Activated CD8-positive, alpha-beta memory T cell treated with anti-CD3 and anti-CD28 coated beads, Interleukin-2, amount 10 ng/mL, durations not matched to agents 7 days and 5 days (primary cell): ENCODE data around the gene PTPRO. TPM values are rescaled to one million over a fixed set of nuclear protein-coding genes. Genes with fewer than 3 reads are reported as not detected.

Experiments
- ATAC-seq: fragments of 150-1000 bp; cut with Tn5 transposase; one replicate; pipeline ENCODE4 v1.10.0; 2021; ENCODE audit warnings: moderate library complexity
- CTCF ChIA-PET: fragments of 350-600 bp; sonication (Branson Sonifier 250); formaldehyde crosslinking; loops from one replicate; lab custom pipeline; 2021; ENCODE audit warnings: antibody characterized with exemption; lab: Charles Lee
- DNase-seq: peaks from one replicate; pipeline ENCODE4 v3.0.0-alpha.2; 2020
- H3K27ac Mint-ChIP-seq: one replicate; pipeline ENCODE4 v1.8.0; 2021; ENCODE audit warnings: mild to moderate bottlenecking, mixed read lengths
- H3K27me3 Mint-ChIP-seq: one replicate; pipeline ENCODE4 v1.8.0; 2021; ENCODE audit warnings: mixed read lengths
- H3K36me3 Mint-ChIP-seq: one replicate; pipeline ENCODE4 v1.8.0; 2021; ENCODE audit warnings: mild to moderate bottlenecking, mixed read lengths
- H3K4me1 Mint-ChIP-seq: one replicate; pipeline ENCODE4 v1.8.0; 2021; ENCODE audit warnings: mixed read lengths
- H3K4me3 Mint-ChIP-seq: one replicate; pipeline ENCODE4 v1.8.0; 2021; ENCODE audit warnings: mild to moderate bottlenecking, moderate library complexity, mixed read lengths
- H3K9me3 Mint-ChIP-seq: one replicate; pipeline ENCODE4 v1.8.0; 2022; ENCODE audit warnings: low read depth, mixed read lengths
- total RNA-seq, 2 experiments: library from RNA; stranded (reverse); gene quantifications; one replicate each; pipeline ENCODE4 v1.2.3, GENCODE V29; 2021

PTPRO gene
- total RNA-seq, 2 experiments from 2014 or later = 0.15 to 0.26 TPM

- no peaks in the 10 kb centered on the region for H3K4me1 Mint-ChIP-seq
- H3K27ac Mint-ChIP-seq = no peak overlapping the region
- no peaks in the 10 kb centered on the region for H3K9me3 Mint-ChIP-seq
- peaks cover 14% of the 10 kb centered on the region for H3K27me3 Mint-ChIP-seq
- no peak for ATAC-seq
- H3K36me3 Mint-ChIP-seq = no peaks in the 10 kb centered on the region
- CTCF ChIA-PET = no interaction called here
- no peak for DNase-seq
- H3K4me3 Mint-ChIP-seq = no peak overlapping the region
Observed at GRCh38 chr12:15486859-15487258, 164.6 kb downstream of the PTPRO start.

- H3K36me3 Mint-ChIP-seq = no peaks in the 10 kb centered on the region
- H3K4me3 Mint-ChIP-seq = no peak overlapping the region
- H3K27ac Mint-ChIP-seq = no peak overlapping the region
- CTCF ChIA-PET = interaction anchor here (1.1 kb wide), 1 partner anchor 98 kb away, joined by 3 read pairs; no protein-coding TSS in a partner anchor
- DNase-seq (no peak), ATAC-seq (no peak)
- H3K4me1 Mint-ChIP-seq = no peaks in the 10 kb centered on the region
- no peaks in the 10 kb centered on the region for H3K9me3 Mint-ChIP-seq
- peaks cover 22% of the 10 kb centered on the region for H3K27me3 Mint-ChIP-seq
Observed at GRCh38 chr12:15488481-15488880, 166.2 kb downstream of the PTPRO start.

GRCh38 chr12:15494329-15495046, 172.2 kb downstream of the PTPRO start:
- CTCF ChIA-PET = no interaction called here
- H3K36me3 Mint-ChIP-seq = no peaks in the 10 kb centered on the region

GRCh38 chr12:15495746-15496145, 173.4 kb downstream of the PTPRO start:
- CTCF ChIA-PET = no interaction called here

More at GRCh38 chr12:15494329-15495046, 172.2 kb downstream of the PTPRO start:
- ATAC-seq (no peak), DNase-seq (no peak)
- H3K4me1 Mint-ChIP-seq = no peaks in the 10 kb centered on the region
- no peak overlapping the region for H3K27ac Mint-ChIP-seq
- no peak overlapping the region for H3K4me3 Mint-ChIP-seq
- peaks cover 32% of the 10 kb centered on the region for H3K27me3 Mint-ChIP-seq
- H3K9me3 Mint-ChIP-seq = no peaks in the 10 kb centered on the region

GRCh38 chr12:15496738-15497137, 174.4 kb downstream of the PTPRO start:
- CTCF ChIA-PET = no interaction called here
- H3K4me1 Mint-ChIP-seq = no peaks in the 10 kb centered on the region
- H3K27me3 Mint-ChIP-seq = peaks cover 31% of the 10 kb centered on the region
- no peak overlapping the region for H3K4me3 Mint-ChIP-seq
- no peak for ATAC-seq
- H3K36me3 Mint-ChIP-seq = no peaks in the 10 kb centered on the region
- H3K9me3 Mint-ChIP-seq = no peaks in the 10 kb centered on the region
- H3K27ac Mint-ChIP-seq = no peak overlapping the region
- no peak for DNase-seq

More at GRCh38 chr12:15495746-15496145, 173.4 kb downstream of the PTPRO start:
- Mint-ChIP-seq H3K27me3 (peaks cover 32% of the 10 kb centered on the region), H3K4me1 (no peaks in the 10 kb centered on the region), H3K4me3 (no peak overlapping the region), H3K27ac (no peak overlapping the region), H3K9me3 (no peaks in the 10 kb centered on the region), H3K36me3 (no peaks in the 10 kb centered on the region)
- ATAC-seq = no peak
- DNase-seq = no peak

GRCh38 chr12:15497671-15498292, 175.5 kb downstream of the PTPRO start:
- H3K27me3 Mint-ChIP-seq = peaks cover 34% of the 10 kb centered on the region
- CTCF ChIA-PET = no interaction called here
- no peaks in the 10 kb centered on the region for H3K9me3 Mint-ChIP-seq
- DNase-seq (no peak), ATAC-seq (no peak)
- no peak overlapping the region for H3K4me3 Mint-ChIP-seq
- H3K36me3 Mint-ChIP-seq = no peaks in the 10 kb centered on the region
- no peaks in the 10 kb centered on the region for H3K4me1 Mint-ChIP-seq
- H3K27ac Mint-ChIP-seq = no peak overlapping the region

- Mint-ChIP-seq H3K4me3 (no peak overlapping the region), H3K9me3 (no peaks in the 10 kb centered on the region), H3K27me3 (peaks cover 24% of the 10 kb centered on the region), H3K36me3 (no peaks in the 10 kb centered on the region), H3K4me1 (no peaks in the 10 kb centered on the region), H3K27ac (no peak overlapping the region)
- CTCF ChIA-PET = no interaction called here
- no peak for DNase-seq
- no peak for ATAC-seq
Observed at GRCh38 chr12:15502211-15502610, 179.9 kb downstream of the PTPRO start.

GRCh38 chr12:15505616-15506015, 183.3 kb downstream of the PTPRO start:
- Mint-ChIP-seq H3K27me3 (peaks cover 30% of the 10 kb centered on the region), H3K9me3 (no peaks in the 10 kb centered on the region), H3K4me3 (no peak overlapping the region), H3K4me1 (no peaks in the 10 kb centered on the region), H3K36me3 (no peaks in the 10 kb centered on the region), H3K27ac (no peak overlapping the region)
- CTCF ChIA-PET = interaction anchor here (0.7 kb wide), 1 partner anchor 18 kb away, joined by 3 read pairs; no protein-coding TSS in a partner anchor
- DNase-seq (no peak), ATAC-seq (no peak)

GRCh38 chr12:15515010-15515409, 192.7 kb downstream of the PTPRO start:
- no peaks in the 10 kb centered on the region for H3K36me3 Mint-ChIP-seq
- ATAC-seq = no peak
- H3K4me3 Mint-ChIP-seq = no peak overlapping the region
- DNase-seq = no peak
- H3K4me1 Mint-ChIP-seq = no peaks in the 10 kb centered on the region
- H3K27ac Mint-ChIP-seq = no peak overlapping the region
- H3K27me3 Mint-ChIP-seq = peaks cover 9% of the 10 kb centered on the region
- H3K9me3 Mint-ChIP-seq = no peaks in the 10 kb centered on the region
- CTCF ChIA-PET = no interaction called here

- Mint-ChIP-seq H3K27me3 (peaks cover 29% of the 10 kb centered on the region), H3K4me1 (no peaks in the 10 kb centered on the region), H3K4me3 (no peak overlapping the region), H3K9me3 (no peaks in the 10 kb centered on the region), H3K36me3 (no peaks in the 10 kb centered on the region), H3K27ac (no peak overlapping the region)
- DNase-seq = no peak
- CTCF ChIA-PET = interaction anchor here (1.1 kb wide), 1 partner anchor 299 kb away, joined by 3 read pairs; the partner anchor contains the start of gene RERG
- no peak for ATAC-seq
Observed at GRCh38 chr12:15520083-15520482, 197.8 kb downstream of the PTPRO start.

- ATAC-seq (no peak), DNase-seq (no peak)
- peaks cover 29% of the 10 kb centered on the region for H3K27me3 Mint-ChIP-seq
- CTCF ChIA-PET = no interaction called here
- no peak overlapping the region for H3K4me3 Mint-ChIP-seq
- H3K9me3 Mint-ChIP-seq = no peaks in the 10 kb centered on the region
- no peaks in the 10 kb centered on the region for H3K36me3 Mint-ChIP-seq
- no peaks in the 10 kb centered on the region for H3K4me1 Mint-ChIP-seq
- no peak overlapping the region for H3K27ac Mint-ChIP-seq
Observed at GRCh38 chr12:15520844-15521243, 198.5 kb downstream of the PTPRO start.

- no peaks in the 10 kb centered on the region for H3K4me1 Mint-ChIP-seq
- H3K4me3 Mint-ChIP-seq = no peak overlapping the region
- H3K27ac Mint-ChIP-seq = no peak overlapping the region
- no peaks in the 10 kb centered on the region for H3K36me3 Mint-ChIP-seq
- H3K9me3 Mint-ChIP-seq = no peaks in the 10 kb centered on the region
- peaks cover 38% of the 10 kb centered on the region for H3K27me3 Mint-ChIP-seq
- DNase-seq = no peak
- CTCF ChIA-PET = interaction anchor here (1.0 to 1.9 kb wide), 8 partner anchors 10 to 301 kb away, joined by 3 to 10 read pairs (median 4); partner anchors contain the start of gene RERG
- ATAC-seq = no peak
Observed at GRCh38 chr12:15522574-15523187, 200.4 kb downstream of the PTPRO start.

- CTCF ChIA-PET = interaction anchor here (1.2 to 2.1 kb wide), 5 partner anchors 9 to 332 kb away, joined by 3 to 12 read pairs (median 5); no protein-coding TSS in a partner anchor
- H3K4me3 Mint-ChIP-seq = no peak overlapping the region
- H3K9me3 Mint-ChIP-seq = no peaks in the 10 kb centered on the region
- no peaks in the 10 kb centered on the region for H3K4me1 Mint-ChIP-seq
- no peaks in the 10 kb centered on the region for H3K36me3 Mint-ChIP-seq
- H3K27me3 Mint-ChIP-seq = peaks cover 36% of the 10 kb centered on the region
- DNase-seq (no peak), ATAC-seq (no peak)
- H3K27ac Mint-ChIP-seq = no peak overlapping the region
Observed at GRCh38 chr12:15525441-15525840, 203.1 kb downstream of the PTPRO start.
